ENCODE measurements around the gene C1orf74. TPM values are rescaled to one million over a fixed set of nuclear protein-coding genes. Genes with fewer than 3 reads are reported as not detected.

The C1orf74 gene
- total RNA-seq, 1 donor from 2014 or later, result 2.7 TPM

DNA sequence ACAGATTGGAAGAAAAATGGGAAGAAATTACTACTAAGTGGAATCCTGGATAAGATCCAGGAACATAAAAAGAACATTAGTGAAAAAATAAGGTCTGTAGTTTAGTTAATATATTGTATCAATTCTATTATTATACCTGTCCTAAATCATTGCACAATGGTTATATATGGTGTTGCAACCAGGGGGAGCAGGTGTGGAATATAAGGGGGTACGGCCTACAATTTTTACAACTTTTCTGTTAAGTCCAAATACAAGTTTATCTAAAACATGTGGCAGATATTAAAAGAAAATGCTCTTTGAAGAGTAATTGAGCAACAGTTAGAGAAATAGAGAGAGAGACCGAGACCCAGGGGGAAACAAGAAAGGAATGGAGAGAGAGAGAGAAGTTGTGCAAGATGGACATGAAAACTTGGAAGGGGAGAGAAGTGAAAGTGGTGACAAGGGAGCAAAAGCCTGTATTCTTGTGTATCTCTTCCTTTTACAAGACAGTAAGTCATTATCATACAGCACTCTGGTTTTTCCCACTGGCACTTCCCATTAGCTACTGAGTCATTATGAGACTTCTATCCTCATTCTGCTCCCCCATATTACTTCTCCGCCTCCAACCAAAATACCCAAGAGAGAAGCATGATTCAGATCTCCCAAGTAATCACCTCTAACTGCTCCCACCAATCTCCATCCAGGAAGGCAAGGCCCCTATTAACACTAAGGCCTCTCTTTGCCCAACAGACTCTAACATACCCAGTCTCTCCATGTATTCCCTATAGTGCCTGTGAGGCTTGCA is 50.8 kb downstream of the C1orf74 start:
- no peak for DNase-seq (ENCODE audit: low read depth, low spot score)
- Mint-ChIP-seq H3K36me3 (ENCODE audit: low read depth) (no peaks in the 10 kb centered on the region), H3K27me3 (ENCODE audit: low read depth) (peaks cover 42% of the 10 kb centered on the region), H3K27ac (ENCODE audit: unreplicated experiment) (no peak overlapping the region), H3K4me1 (no peaks in the 10 kb centered on the region), H3K9me3 (no peaks in the 10 kb centered on the region), H3K4me3 (no peak overlapping the region)
- TF ChIP-seq CTCF (conservative IDR thresholded peaks at IDR 0.05), result no peak

GRCh38 chr1:209732725-209733124 is 51.6 kb downstream of the C1orf74 start:
- no peak for TF ChIP-seq CTCF (conservative IDR thresholded peaks at IDR 0.05)
- Mint-ChIP-seq H3K27ac (ENCODE audit: unreplicated experiment) (no peak overlapping the region), H3K4me3 (no peak overlapping the region), H3K27me3 (ENCODE audit: low read depth) (peaks cover 39% of the 10 kb centered on the region), H3K36me3 (ENCODE audit: low read depth) (no peaks in the 10 kb centered on the region), H3K9me3 (no peaks in the 10 kb centered on the region), H3K4me1 (no peaks in the 10 kb centered on the region)
- DNase-seq (ENCODE audit: low read depth, low spot score), result no peak

GRCh38 chr1:209729436-209729835 is 54.9 kb downstream of the C1orf74 start:
- H3K4me3 Mint-ChIP-seq, result no peak overlapping the region
- no peak for TF ChIP-seq CTCF (conservative IDR thresholded peaks at IDR 0.05)
- no peaks in the 10 kb centered on the region for H3K4me1 Mint-ChIP-seq
- no peaks in the 10 kb centered on the region for H3K9me3 Mint-ChIP-seq
- no peaks in the 10 kb centered on the region for H3K36me3 Mint-ChIP-seq (ENCODE audit: low read depth)
- peaks cover 18% of the 10 kb centered on the region for H3K27me3 Mint-ChIP-seq (ENCODE audit: low read depth)
- H3K27ac Mint-ChIP-seq (ENCODE audit: unreplicated experiment), result no peak overlapping the region
- DNase-seq (ENCODE audit: low read depth, low spot score), result no peak

Other genes starting within 250 kb of the C1orf74 start
- 1.1 and 1.8 TPM in 2 replicates for gene CAMK1G, start 200.8 kb downstream of the C1orf74 start, total RNA-seq
- not detected in 2 replicates for gene LAMB3, start 132.1 kb downstream of the C1orf74 start, total RNA-seq
- 0.37 and 0.48 TPM in 2 replicates for gene G0S2, start 109.1 kb downstream of the C1orf74 start, total RNA-seq
- gene HSD11B1, start 79.7 kb downstream of the C1orf74 start, total RNA-seq, result not detected in 2 replicates
- gene TRAF3IP3, start 28.5 kb downstream of the C1orf74 start, total RNA-seq, result not detected in 2 replicates
- gene IRF6, start 21.6 kb upstream of the C1orf74 start, total RNA-seq, result 0.05 TPM in 1 of 2 replicates, not detected in the other
- gene UTP25, start 43.4 kb upstream of the C1orf74 start, total RNA-seq, result 6.8 and 7.2 TPM in 2 replicates
- 3.6 and 4.1 TPM in 2 replicates for gene SYT14, start 153.7 kb upstream of the C1orf74 start, total RNA-seq

All from neural crest cell (in vitro differentiated cells).